GM19238 (cell line): ENCODE measurements around the gene AOPEP.

ENCODE experiments used
- DNase-seq: peaks from one replicate; pipeline ENCODE4 v3.0.0; 2011; ENCODE audit warnings: low spot score; ENCODE audit not compliant: insufficient read length

AOPEP gene

DNA sequence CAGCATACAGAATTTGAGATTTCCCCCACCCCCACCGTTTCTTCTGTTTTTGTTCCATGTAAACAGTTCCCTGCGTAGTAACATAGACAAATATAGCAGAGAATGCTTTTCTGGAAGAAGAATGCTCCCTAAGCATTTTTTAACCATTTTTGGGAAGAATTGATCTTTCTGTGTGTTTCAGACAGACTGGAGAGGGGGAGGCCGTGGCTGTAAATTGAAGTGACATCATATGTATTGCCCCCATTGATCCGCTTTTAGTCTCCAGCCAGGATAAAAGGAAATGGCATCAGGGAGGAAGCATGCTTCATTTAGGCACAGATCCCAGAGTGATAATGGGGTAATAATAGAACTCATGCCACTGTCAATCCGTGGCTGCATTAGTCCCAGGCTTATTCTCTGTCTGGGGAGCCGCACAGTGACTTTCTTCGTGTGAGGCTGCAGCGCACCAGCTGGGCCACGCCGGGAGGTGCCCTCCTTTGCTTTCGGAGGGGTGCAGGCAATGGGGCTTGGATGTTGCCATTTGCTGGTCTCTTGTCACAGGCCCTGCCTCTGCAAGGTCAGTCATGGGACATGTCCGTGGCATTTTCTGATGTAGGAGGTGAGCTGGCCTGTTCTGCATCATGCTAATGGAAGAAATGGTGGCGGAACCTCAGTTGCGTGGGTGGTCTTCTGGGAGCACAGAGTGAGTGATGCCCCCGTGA is 329.5 kb downstream of the AOPEP start:
- DNase-seq: no peak

DNA sequence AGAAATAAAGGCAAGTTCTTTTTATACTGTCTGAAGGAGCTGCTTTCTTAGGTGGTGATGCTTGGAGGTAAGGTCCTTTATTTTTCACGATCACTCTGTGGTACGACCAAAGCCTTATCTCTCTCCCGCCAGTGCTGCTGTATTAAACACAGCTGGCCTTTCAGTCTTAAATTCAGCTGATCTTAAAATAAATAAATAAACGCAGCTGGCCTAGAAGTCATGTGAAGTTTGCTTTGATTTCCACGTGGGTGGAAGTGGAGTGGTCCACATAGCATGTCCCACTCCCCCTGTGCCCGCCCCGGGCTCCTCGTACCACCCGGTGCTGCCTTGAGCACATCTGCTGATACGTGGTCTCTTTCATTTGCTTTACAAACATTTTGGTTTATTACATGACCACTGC is 330.6 kb downstream of the AOPEP start:
- no peak for DNase-seq

DNA sequence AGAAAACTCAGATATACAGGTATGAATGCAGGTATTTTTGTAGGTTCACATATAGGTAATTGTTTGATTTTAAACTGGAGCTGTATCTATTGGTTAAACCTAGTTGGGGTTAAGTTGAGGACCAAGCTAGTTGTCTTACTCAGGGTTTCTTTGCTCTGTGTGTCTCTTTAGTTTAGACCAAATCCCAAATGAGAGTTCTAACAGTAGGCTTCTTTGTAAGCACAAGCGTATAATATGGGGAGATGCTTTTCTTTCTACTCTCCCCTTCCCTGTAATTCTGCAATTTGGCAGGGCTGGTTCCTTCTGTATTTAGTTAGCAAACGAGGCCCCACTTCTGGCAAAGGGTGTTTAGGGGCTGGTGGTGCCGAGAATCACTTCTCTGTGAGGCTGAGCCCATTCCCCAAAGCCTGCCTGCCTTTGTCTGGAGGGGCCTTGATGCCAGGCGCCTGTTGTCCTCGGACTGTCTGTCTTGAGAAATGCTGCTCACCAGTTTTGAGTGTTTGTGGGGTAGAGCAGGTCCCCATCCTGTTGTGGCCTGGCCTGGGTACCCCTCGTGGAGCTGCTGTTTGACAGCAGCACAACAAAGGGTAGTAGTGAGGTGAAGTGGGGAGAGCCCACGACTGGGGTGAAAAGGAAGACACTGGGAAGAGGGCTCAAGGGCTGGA is 331.8 kb downstream of the AOPEP start:
- DNase-seq: no peak

DNA sequence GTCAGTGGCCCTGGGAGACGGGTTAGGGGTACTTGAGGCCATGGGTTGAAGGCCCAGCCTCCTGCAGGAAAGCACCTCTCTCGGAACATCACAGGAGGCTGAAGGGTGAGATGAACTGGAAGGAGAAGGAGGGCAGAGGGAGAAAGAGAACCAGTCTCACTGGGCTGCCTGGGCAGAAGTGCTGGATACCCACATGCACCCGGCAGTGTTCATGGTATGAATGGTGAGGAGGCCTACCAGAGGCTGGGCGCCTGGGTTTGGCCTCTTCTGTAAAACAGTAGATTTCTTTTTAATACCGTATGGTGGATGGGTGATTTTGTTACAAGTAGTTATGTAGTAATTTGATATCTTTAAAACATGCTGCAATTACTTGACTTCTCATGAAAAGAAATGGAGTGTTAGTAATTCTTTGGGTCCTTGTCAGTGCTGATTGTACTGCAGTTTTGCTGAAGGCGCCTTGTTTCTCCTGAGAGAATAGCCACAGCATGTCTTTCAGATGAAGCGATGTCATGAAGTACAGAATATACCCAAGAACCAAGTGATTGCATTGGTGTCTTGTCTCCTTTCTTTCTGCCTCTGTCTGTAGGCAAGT is 332.4 kb downstream of the AOPEP start:
- no peak for DNase-seq

DNA sequence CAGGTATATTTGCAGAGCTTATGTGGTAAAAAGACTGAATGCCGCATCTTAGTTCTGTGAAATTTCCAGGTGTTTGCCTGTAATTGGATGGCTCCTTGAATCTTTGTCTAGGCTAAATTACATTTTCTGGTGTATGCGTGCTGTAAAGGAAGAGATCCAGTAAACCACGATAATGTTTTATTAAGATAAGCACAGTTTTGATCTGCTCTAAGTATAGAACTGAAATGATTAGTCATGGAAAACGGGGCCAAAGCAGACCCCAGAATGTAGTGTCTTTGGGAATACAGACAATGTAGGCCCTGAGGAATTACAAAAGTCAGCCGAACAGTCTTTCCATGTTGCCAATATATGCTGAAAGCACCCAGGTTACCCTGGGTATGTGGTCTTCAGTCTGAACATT is 333.7 kb downstream of the AOPEP start:
- DNase-seq: no peak

DNA sequence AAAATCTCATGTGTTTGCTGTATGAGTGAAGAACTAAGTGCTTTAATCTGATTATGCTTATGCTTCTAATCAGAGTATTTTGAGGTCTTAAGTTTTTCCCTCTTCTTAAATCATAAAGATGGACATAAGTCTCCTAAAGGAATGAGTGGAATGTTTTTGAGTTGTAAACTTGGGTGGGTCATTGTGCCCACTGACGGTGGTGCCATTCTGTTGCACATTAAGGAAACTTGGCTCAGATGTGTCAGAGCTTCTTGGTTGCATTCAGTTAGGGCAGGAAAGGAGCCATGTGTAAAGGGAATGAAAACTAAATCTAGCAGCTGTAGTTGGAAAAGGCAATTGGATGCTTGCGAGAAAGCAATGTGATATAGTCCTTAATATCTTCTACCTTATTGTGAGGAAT is 334.4 kb downstream of the AOPEP start:
- DNase-seq: no peak

DNA sequence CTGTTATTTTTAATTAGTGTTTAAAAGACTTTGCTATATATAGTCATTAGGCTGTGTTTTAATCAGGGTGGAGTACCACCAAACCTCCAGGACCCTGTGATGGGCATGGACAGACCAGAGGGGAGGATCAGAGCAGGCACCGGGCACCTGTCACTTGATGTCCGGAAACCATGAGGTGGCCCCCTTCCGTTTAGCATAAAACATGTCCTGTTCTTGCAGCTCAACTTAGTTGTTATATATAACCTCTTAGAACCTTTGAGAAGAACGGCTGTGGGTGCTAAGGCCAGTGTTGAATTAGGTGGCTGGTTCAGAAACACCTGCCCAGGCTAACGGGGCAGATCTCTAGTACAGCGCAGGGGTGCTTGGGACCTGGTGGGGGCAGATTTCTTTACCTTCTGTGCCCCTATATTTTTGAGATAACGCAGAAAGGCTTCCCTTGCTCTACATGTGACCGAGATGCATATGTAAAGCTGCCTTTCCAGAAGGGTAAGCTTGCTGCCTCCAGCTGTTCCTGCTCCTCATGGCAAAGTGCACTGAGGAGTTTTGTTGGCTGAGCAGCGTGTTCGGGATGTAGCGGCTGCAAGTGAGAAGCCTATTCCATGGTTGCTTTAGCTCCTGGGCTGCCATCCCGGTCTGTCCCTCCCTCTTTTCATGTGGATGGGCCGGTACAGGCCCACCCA is 335.6 kb downstream of the AOPEP start:
- no peak for DNase-seq

DNA sequence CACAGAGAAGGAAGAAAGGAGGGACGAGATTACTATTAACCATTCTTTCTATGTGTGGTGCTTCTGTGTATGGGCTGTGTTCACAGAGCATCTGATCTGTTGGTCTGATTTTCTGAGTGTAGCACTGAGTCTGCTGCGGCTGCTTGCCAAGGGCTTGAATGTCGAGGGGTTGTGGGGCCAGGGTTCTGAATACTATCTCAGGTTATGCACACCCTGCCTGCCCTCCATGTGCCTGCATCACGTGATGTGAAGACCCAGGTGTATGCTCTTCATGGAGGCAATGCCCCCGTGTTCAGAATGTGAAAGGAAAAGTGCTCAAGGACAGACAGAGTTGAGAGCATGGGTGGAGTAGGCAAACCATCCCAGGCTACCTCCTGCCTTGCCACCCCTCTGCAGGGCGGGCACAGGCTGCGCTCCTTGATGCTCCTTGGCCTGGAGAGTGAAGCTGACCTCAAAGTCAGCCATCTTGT is 336.1 kb downstream of the AOPEP start:
- no peak for DNase-seq

DNA sequence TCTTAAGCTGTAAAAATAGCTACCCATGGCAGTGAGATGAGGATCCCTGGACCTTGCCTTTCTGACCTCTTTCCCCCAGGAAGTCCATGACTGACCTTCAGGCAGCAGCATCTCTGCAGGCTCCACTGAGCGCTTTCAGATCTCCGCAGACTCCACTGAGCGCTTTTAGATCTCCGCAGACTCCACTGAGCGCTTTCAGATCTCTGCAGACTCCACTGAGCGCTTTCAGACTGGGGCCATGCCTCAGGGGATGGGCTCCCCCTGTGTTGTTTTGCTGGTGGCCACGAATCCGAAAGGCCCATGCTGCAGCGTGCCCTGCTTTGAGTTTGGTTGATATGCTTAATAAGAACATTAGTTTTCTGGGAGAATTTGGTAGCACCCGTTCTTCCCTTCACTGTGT is 336.8 kb downstream of the AOPEP start:
- no peak for DNase-seq

DNA sequence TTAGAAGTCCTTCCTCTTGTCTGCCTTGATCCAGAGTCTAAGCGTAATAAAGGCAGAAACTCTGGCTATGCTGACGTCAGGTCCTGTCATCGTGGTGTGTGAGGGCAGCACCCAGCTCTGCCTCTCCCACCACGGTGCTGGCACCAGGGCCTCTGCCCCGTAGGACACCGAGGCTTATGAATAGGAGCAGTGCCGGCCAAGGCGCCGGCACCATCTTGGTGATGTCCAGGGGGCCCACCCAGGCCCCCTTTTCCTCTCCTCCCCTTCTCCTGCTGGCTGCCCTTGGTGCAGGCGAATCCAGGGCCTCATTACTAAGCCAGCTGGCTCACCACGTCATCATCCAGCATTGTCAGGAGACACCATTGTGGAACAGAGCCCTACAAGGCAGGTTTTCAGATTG is 338.7 kb downstream of the AOPEP start:
- DNase-seq: no peak

DNA sequence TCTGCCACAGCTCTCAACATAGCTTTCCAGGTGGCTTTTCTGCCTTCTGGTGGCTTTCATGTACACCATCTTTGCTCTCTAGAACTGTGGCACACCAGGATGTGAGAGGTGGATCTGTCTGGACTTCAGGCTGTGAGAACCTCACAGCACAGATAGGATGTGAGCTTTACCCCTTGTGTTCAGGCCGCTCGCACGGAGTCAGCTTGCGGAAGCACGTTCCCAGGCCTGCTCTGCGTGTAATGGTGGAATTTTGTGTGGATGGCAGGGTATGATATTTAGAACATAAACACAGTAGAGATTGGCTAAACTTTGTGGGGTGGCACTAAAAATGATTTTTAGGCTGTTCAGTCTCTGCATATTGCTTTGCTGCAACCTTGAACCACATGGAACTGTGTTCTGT is 340.6 kb downstream of the AOPEP start:
- DNase-seq: no peak

DNA sequence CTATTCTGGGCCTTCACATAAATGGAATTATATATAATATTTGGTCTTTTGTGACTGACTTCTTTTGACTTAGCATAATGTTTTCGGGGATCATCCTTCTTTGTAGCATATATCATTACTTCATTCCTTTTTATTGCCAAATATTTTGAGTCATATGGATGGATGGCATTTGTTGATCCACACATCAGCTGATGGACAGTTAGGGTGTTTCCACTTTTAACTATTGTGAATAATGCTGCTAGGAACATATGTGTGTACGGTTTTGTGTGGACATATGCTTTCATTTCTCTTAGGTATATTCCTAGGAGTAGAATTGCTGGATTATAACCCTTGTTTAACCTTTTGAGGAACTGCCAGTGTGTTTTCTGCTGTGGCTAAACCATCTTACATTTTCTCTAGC is 341.4 kb downstream of the AOPEP start:
- DNase-seq: no peak

DNA sequence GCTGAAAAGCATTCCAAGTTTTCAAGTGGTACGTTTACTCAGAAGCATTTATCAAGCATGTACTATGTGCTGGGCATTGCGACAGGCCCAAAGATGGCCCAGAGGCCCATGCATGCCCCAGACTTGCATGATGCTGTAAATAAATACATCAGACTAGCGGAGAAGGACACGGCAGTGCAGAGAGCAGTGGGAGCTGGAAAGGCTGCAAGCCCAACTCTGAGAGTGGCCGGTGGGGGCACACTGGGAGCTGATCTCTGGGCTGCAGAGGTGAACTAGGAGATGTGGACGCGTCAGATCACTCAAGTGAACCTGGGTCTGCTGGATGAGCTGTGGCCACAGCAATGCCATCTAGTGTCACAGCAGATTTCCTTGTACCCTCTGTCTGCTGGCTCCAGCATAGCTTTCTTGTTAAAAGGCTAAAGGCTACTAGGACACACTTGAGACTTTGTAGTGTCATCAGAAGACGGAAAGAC is 344.1 kb downstream of the AOPEP start:
- DNase-seq: no peak

DNA sequence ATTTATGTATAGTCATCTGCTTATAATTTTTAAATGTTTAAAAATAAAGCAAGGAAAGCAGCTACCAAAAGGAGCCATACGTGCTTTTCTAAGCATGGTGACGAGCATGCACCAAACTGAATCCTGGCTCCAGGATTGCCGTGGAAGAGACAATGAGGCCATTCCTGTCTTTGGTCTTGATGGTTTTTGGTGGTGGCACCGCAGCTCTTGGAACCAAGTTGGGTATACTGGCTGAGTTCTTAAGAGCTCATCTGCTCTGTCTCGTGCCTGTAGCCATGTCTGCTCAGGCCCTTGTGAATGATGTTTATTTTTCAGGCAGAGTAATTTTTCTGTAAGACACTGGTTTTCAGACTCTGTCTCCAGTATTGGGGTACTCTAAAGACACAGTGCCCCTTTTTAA is 345.0 kb downstream of the AOPEP start:
- no peak for DNase-seq

DNA sequence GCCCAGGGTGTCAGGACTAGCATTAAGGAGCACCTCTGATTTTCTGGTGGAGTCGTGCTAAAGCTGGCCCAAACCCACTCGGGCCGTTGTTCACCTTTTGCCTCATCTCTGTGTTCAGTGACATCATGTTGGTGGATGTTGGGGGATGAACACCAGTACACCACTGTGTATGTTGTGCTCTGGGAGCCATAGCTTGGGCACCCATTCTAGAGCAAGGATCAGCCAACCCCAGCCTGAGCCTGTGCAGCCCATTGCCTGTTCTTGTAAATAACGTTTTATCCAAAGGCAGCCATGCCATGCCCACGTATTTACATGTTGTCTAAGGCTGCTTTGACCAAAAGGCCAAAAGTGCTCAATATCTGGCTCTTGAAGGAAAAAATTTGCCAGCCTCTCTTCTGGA is 345.4 kb downstream of the AOPEP start:
- DNase-seq: no peak

DNA sequence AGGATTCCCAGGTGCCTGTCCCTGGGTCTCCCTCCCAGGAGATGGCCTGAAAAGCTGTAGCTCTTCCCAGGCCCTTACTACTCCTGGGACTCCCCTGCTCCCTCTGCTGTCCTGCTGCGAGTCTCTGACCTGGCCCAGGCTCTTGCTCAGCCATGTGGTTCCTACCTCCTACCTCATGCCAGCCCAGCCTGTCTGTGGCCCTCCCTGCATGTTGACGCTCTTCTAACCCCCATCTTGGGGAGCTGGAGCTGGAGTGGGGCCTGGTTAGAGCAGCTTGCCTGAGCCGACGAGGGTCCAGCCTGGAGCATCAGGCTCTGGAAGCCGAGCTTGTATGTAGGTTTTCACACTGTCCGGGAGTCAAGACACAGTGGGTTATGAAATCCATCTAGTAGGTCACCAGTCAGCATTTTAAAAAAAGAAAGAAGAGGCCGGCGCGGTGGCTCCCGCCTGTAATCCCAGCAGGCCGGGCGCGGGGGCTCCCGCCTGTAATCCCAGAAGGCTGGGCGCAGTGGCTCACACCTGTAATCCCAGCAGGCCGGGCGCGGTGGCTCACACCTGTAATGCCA is 346.6 kb downstream of the AOPEP start:
- no peak for DNase-seq

DNA sequence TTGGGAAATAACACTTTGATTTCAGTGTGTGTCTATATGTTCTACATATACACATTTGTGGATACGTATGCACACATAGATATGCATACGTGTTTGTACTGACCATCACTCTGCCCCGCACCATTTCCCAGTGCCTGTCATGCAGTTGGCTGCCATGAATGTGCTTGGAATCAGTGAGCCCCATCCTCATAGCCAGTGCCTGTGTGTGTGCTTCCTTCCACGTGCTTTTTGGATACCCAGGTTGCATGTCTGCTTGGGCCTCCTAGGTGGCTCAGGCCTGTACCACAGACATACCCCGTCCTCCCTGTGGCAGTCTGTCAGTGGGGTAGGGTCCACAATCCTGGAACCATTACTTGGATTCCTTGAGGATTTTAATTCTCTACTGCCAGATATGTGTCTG is 347.4 kb downstream of the AOPEP start:
- no peak for DNase-seq

DNA sequence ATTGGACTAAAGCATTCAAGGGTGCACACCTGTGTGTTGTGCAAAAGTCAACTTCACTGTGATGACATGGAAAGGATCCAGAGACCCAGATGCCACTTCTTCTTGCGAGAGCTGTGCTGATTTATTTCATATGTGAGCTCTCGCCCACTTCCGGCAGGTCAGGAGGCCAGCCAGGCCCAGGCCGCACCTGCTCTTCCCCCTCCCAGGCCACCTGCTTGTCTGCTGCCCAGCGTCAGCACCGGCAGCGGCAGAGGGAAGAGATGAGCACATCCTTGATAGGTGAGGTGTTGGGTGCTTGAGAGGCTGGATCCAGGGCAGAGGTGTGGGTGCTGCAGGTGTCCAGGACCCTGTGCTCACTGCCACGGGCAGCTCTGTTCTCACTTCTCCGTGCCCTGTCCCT is 348.1 kb downstream of the AOPEP start:
- no peak for DNase-seq

DNA sequence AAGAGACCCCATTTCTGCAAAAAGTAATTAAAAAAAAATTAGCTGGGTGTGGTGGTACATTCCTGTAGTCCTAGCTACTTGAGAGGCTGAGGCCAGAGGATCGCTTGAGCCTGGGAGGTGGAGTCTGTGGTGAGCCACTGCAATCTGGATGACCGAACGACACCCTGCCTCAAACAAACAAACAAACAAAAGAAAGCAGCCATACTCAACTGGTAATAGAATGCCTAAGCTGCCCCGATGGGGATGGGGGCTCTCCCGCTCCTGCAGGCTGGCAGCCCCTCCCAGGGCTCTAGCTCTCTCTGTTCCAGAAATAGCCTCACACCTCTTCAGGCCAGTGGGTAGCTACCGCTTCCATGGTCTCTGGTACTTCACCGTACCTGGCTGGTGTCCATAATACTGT is 349.2 kb downstream of the AOPEP start:
- no peak for DNase-seq

DNA sequence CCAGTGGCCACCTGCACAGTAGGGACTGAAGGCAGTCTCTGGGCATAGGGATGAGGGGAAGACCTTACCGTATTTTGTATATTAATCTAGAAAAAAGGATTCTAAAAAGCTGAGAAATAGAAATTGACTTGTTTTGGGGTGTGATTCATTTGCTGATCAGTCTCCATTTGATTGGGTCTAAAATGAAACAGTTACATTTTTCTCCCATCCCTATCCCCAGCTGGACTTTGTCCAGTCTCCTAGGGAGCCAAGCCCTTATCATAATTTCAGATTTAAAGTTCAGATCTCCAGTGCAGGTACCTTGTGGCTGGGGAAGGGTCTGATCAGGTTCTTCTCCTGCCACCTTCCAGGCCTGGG is 350.2 kb downstream of the AOPEP start:
- no peak for DNase-seq

DNA sequence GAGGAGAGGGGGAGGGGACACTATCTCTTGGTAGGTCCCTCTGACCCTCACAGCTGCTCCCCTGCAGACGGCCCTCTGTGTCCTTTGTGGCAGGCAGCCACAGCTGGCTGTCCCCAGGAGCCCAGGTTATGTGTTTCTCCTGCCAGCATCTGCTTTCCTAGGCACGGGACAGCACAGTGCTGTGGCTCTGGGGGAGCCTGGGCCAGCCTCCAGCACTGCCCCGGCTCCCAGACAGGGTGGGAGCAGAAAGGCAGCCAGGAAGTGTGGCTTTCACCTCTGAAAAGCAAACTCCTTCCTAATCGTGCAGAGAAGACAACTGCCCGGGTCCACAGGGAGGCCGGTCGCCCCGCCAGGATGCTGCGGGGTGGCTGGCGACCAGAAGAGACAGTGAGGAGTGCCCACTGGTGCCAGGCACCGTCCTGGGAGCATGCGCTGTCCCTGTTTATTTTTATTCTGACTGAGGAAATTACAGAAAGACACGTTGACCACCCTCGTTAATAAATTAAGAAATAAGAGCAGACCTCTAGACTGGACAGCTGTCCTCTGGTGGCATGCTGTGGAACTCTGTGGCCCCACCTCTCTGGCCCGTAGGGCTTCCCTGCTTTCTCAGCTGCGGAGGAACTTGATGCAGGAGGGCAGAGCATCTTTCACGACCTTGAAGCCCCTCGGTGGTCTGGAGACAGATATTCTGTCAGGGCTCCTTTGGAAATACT is 350.7 kb downstream of the AOPEP start:
- no peak for DNase-seq
